ENCODE results near the gene LPGAT1.
"Not testable (repeated sequence)": the region's sequence is repeated elsewhere in the genome, so short reads cannot be mapped to it uniquely, and the experiment has no call there.

Gene LPGAT1

DNA sequence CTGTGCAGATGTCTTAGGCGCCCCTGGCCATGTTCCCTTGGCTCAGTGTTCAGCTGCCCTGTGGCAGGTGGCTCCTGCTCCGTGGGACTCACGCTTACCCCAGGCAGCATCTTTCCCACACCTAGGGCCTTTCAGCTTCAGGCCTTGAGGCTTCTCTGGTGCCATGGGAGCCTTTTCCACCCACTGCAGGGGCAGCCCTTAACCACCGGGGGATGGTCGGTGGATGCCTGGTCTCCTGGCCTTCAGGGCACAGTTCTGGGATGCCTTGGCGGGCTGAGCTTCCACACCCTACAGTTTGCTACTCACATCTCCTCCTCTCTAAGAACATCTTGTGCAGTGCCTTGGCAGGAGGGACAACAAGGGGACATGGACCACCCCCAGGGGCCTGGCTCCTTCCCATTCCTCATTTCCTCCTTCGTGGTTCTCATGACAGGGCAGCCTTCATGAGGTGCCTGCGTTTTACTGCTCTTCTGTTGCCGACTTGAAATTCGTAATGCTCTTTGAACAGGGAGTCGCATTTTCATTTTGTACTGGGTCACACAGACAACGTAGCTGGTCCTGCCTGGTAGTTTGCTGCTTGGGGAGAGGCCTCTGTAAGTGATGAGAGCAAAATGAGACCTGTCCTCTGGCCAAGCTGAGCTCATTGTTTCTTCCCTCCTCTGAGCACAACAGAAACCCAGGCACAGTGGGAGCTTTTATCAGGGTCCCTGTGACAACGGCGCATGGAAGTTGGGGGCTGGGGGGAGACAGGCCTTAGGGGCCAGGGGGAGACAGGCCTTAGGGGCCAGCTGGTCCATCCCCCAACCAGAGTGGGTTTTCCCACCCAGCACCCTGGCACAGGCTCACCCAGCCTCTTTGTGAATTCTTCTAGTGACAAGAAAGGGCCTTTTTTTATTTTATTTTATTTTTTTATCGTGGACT is 93.2 kb downstream of the LPGAT1 start:
- DNase-seq (ENCODE audit: extremely low spot score, insufficient read length, low read depth) = no peak
- FAIRE-seq = no peak

DNA sequence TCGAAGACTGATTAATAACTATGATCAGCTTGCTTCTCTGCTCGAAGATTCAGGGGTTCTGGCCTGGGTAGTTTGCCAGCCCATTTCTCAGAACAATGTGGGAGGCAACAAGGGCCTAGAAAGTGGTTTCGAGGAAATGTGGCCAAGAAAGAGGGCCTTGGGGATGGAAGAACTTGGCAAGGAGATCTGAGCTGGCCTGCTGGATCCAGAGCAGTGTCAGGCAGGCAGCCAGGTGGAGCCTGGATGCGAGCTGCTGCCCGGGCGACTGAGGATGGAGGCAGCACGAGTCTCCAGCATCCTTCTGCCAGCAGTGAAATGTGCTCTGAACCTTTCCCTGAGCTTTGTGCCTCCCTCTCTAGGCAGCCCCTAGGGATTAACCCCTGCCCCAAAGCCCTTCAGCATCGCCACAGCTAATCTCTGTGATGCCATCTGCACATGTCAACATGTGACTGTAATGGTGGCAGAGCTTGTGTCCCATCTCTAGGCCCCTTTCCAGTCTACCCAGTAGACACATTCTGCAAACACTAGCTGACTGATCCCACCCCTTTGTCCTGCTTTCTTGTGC is 94.1 kb downstream of the LPGAT1 start:
- DNase-seq (ENCODE audit: extremely low spot score, insufficient read length, low read depth) = no peak

DNA sequence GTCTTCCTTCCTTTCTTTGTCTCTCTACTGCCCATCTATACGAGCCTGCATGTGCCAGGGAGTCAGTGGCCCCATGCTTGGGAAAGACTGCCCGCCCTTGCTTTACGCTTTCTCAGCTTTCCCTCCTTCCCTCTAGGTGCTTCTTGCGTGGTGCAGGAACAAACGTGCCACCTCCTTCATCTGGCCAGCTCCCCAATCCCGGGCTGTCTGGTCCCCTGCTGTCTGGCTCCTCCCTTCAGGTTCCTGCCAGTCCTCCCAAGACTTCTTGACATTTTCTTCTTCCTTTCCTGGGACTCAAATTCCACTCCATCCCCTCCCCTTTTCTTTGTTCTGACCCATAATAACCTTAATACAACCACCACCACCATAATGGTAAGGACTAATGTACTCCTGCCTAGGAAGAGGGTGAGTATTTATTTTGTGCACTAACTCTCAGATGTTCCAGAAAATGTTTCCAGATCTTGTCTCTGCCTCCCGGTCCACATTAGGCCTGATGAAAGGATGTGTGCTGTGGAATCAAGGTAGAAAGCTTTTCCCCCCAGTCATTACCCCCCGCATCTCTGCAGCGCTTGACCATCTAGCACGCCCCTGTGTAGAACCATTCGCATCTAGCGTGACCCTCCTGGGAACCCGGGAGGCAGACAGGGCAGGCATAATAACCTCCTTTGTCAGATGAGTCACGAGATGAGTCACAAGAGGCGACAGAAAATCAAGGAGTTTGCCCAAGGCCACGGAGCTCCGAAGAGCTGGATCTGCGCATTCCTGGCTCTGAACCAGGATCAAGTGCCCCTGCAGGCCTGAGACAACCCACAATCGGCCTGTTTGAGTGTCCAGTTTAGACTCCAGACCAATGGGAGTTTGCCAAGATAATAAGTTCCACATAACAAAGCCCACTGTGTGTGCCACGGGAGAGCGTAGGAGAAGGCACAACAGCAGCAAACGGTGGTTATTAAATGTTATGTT is 95.1 kb downstream of the LPGAT1 start:
- FAIRE-seq (no peak), DNase-seq (ENCODE audit: extremely low spot score, insufficient read length, low read depth) (no peak)

More for the DNA sequence above, 94.1 kb downstream of the LPGAT1 start:
- FAIRE-seq = no peak

DNA sequence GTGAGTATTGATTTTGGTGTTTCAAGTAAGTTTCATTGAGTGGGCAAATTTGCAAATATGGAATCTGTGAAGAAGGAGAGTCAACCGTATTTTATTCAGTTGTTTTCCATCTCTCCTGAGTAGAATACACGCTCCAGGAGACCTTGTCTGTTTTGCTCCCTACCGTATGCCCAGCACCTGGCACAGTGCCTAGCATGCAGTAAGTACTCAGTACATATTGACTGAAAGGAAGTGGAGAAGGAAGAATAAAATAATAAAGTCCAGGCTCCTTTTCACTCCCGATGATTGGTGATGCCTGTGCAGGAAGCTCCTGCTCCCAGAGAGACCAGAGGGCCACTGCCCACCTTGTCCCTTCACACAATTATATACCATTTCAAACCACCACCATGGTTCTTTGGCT is 95.8 kb downstream of the LPGAT1 start:
- DNase-seq (ENCODE audit: extremely low spot score, insufficient read length, low read depth) = no peak
- FAIRE-seq = no peak

DNA sequence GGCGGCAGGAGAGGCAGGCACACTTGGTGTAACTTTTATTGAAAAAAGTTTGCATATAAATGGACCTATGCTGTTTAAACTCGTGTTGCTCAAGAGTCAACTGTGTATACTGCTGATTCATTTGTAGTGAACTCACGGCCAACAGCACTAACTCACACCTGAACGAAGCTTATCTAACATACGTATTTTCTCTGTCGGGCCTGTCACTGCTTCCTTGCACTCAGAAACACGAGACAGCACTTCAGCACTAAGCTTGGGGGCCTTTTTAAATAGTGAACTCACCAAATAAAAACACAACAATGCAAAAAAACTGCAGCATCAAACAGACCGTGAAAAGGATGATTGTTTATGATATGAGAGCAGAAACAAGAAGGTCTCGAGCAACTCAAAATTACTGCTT is 96.2 kb downstream of the LPGAT1 start:
- FAIRE-seq (no peak), DNase-seq (ENCODE audit: extremely low spot score, insufficient read length, low read depth) (no peak)

DNA sequence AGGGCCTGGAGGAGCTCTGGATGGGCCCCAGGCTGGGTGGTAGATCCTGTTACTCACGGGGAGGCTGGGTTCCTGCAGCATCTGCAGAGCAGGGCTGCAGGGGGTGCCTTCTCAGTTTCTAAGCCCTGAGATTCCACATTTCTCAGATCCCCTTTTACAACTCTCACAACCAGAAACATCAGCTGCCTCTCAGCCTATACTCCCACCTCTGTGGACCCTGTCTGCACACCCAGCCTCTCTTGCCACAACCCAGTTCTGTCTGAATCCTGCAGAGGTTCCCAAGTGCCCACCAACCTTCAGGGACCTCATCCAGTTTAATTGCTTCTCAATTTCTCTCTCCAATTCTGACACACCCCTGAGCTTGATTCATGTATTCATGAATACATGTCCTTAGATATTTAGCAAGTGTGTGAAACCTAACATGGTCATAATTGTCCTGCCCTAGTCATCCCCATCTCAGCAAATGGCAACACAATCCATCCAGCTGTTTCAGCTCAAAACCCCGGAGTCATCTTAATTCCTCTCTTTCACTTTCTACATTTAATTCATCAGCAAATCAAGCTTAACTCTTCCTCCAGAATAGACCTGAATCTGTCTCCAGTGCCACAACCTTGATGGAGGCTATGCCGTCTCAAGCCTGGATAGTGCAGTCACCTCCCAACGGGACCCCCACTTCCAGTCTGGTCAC is 98.1 kb downstream of the LPGAT1 start:
- DNase-seq (ENCODE audit: extremely low spot score, insufficient read length, low read depth) = no peak
- FAIRE-seq = no peak

DNA sequence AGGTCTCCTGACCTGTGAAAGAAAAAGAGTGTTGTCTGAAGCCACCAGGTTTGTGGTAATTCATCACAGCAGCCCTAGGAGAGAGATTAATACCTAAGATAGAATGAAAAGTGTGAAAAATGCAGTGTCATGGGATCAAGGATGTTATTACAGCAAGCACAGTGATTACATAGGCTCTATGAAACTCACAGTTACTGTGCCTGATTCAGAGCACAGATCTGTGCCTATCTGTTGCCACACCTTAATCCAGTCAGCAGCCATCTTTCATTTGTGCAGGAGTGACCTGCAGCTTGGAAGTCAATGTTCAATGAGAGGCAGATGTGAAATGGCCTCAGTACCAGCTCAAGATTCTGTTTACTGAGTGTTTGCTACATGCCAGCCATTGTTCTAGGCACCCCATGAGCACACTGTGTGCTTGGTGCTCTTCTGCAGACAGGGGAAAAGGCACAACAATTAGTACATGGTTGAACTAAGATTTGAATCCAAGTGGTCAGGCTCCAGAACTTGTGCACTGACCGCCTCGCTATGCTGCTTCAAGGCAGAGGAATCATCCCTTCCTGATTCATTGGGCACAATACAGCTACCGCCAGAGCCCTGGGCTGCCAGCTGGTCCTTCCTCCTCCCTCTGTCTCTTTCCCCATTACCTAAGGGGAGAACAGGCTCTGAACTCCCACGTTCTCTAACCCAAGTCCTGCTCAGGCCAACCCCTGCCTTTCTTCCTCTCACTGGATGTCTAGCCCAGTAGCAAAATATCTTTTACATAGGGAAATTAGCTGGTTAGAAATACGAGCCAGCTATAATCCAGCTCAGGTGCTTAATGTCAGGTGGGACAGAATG is 98.9 kb downstream of the LPGAT1 start:
- no peak for DNase-seq (ENCODE audit: extremely low spot score, insufficient read length, low read depth)
- no peak for FAIRE-seq

DNA sequence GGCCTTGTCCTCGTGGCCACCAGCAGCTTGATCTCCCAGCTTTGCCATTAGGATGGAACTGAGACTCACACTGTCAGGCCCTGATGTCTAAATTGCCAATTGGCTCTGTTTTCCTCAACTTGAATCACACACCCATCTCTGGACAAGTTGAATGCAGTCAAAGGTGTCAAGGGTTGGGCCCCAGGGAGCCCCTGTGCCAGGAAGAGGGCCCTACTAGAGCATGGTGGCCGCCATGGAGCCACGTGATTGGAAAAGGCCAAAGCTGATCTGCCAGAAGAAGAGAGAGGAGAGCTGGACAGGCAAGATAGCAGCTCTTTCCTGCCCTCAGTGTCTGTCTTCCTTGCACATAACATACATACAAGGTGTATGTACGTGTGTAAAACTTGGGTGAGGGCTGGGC is 100.2 kb downstream of the LPGAT1 start:
- no peak for DNase-seq (ENCODE audit: extremely low spot score, insufficient read length, low read depth)
- FAIRE-seq = no peak

DNA sequence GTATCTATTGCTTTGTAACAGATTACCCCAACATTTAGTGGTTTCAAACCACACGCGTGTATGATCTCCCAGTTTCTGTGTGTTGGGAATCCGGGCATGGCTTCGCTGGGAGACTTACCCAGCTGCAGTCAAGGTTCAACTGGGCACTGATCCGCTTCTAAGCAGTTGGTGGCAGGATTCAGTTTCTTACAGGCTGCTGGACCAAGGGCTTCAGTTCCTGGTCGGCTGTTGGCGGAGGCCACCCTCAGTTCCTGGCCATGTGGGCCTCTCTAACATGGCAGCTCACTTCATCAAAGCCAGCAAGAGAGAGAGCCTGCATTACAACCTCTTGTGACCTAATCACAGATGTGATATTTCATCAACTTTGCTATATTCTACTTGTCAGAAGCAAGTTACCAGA is 101.3 kb downstream of the LPGAT1 start:
- DNase-seq (ENCODE audit: extremely low spot score, insufficient read length, low read depth) = no peak
- no peak for FAIRE-seq

DNA sequence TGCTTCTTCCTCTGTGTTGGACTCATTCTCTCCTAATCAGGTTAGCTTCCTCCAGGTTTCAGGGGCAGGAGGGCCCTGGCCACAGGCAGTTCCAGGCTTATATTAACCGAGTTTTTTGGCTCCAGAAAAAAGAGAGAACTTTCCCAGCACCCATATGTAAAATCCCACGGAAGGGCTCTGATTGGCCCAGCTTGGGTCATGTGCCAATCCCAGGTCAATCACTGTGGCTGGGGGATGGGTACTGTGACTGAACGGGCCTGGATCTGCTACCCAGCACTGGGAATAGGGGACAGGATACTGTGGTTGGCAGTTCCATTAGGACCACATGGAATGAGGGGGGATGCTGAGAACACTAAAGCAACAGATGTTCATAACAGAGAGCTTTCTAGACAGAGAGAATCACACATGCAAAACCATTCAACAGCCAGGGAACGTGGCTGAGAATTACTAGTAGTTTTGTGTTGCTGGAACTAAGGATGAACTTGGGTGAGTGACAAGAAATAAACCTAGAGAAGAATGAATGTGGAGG is 104.0 kb downstream of the LPGAT1 start:
- no peak for FAIRE-seq
- no peak for DNase-seq (ENCODE audit: extremely low spot score, insufficient read length, low read depth)

DNA sequence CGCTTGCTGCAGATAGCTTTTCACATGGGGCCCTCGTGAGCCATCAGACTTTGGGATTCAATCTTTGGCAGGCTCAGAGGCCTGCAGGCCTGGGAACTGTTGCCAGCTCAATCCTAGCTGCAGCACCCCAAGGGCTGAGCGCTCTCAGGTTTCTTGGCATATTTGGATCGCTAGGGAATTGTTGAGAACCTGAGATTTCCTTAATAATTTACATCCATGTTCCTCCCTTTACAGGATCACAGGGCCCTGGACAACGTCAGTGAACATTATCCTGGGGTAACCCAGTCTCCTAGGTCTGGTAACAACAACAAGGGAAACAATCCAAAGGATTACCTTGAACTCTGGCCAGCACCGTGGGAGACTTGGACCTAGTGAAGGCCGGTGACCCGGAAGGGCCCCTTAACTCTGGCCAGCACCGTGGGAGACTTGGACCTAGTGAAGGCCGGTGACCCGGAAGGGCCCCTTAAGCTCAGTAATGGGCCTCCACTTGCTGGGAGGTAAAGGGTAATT is 105.8 kb downstream of the LPGAT1 start:
- no peak for FAIRE-seq

DNA sequence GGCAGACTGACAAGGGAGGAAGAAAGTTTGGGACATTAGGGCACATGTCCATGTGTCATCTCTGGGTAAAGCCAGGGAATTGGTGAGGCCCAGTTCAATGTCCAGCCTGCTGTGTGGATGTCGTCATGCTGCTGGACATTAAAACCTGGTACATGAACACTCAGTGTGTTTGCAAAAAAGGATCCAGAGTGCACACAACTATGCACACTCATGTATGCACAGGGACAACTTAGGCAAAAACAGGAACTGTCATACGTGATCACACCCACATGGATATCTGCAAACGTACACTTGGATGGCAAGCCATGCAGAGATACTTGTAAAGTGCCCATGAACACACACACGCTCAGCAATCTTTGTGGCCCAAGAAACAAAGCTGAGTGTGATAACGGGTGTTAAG is 107.3 kb downstream of the LPGAT1 start:
- FAIRE-seq = no peak
- DNase-seq (ENCODE audit: extremely low spot score, insufficient read length, low read depth) = no peak

More for the DNA sequence above, 105.8 kb downstream of the LPGAT1 start:
- no peak for DNase-seq (ENCODE audit: extremely low spot score, insufficient read length, low read depth)

DNA sequence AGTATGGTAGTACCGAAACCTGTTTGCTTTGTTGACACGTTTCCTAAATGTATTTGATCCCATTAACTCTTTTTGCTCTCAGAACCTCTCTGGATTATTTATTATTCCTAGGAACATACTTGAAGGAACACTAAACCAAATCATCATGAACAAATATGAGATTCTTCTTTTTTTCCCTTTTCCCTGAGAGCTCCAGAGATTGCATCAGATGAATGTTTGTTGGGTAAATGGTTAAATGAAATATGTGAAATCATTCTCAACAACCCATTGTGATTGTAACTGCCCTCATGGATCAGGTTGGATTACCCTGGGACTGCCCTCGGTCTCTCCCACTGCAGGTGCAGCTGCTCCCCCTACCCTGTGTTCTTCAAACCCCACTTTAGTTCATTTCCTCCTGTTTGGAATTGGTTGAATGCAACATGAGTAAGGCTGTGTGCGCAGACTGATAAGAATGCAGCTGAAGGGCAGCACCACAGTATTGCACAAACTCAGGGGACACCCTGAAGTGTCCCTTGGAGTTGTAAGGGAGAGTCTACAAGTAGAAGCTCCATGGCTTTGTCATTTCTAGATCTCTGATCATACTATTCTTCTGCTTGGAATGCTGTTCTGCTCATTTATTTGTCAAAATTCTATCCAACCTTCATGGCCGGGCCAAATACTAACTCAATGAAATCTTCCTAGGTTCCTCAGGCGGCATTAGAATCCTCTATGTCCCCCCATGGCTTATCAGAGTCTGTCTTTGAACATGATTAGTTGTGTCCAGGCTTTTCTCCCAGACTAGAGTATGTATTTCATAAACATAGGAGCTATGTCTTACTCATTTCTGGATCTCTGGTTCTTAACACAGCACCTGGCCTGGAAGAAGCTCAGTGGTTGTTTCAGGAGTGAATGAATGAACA is 108.0 kb downstream of the LPGAT1 start:
- FAIRE-seq (no peak), DNase-seq (ENCODE audit: extremely low spot score, insufficient read length, low read depth) (no peak)

DNA sequence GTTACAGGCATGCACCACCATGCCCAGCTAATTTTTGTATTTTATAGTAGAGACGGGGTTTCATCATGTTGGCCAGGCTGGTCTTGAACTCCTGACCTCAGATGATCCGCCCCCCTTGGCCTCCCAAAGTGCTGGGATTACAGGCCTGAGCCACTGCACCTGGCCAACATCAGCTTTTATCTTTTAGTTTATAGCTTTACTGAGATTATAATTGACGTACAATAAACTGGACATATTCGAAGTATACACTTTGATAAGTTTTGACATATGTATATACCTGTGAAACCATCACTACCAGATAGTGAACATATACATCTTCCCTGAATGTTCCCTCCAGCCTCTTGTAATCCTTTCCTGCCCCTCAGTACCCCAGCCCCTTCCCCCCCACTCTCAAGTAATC is 114.0 kb downstream of the LPGAT1 start:
- FAIRE-seq; DNase-seq (ENCODE audit: extremely low spot score, insufficient read length, low read depth): not testable (repeated sequence)

DNA sequence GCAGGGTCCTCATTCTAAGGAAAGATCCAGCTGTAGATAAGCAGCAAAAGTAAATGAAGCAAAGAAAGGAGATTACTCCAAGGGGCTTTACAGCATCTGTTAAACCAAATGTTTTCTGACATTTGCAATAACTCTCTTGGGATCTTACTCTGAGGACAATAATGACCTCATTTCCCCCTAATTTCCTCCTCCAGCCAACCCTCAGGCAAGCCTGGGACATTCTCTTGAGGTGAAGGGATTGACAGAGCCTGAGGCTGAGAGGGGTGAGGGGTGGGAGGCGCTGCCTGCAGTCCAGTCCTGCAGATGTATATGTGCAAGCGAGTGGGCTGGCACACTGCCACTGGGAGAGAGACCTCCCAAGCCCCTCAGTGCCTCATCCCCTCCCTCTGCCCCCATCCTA is 114.6 kb downstream of the LPGAT1 start:
- no peak for DNase-seq (ENCODE audit: extremely low spot score, insufficient read length, low read depth)
- no peak for FAIRE-seq

DNA sequence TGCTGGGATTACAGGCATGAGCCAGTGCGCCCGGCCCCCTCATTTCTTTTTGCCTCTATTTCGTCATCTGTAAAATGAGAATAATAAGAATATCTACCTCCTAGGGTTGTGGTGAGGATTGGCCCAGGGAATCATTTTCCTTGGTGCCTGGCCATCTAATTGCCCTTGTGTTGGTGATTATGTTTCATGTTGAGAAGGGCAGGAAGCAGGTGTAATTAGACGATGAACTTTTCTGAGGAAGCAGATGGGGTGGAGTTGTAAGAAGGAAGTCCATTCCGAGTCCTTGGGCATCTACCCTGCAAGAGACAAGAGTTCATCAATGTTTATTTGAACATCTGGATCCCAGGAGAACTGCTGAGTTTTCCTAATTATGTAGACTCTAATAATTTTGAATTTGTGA is 116.4 kb downstream of the LPGAT1 start:
- no peak for DNase-seq (ENCODE audit: extremely low spot score, insufficient read length, low read depth)
- FAIRE-seq = no peak

DNA sequence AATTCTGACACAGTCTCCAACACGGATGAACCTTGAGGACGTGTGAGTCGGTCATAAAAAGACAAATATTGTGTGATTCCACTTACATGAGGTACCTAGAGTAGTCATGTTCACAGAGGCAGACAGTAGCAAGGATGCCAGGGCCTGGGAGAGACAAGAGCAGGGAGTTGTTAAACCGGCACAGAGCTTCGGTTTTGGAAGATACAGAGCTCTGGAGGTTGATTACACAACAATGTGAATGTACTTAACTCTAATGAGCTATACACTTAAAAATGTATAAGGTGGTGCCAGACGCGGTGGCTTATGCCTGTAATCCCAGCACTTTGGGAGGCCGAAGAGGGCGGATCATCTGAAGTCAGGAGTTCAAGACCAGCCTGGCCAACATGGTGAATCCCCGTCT is 117.3 kb downstream of the LPGAT1 start:
- FAIRE-seq (no peak), DNase-seq (ENCODE audit: extremely low spot score, insufficient read length, low read depth) (no peak)

DNA sequence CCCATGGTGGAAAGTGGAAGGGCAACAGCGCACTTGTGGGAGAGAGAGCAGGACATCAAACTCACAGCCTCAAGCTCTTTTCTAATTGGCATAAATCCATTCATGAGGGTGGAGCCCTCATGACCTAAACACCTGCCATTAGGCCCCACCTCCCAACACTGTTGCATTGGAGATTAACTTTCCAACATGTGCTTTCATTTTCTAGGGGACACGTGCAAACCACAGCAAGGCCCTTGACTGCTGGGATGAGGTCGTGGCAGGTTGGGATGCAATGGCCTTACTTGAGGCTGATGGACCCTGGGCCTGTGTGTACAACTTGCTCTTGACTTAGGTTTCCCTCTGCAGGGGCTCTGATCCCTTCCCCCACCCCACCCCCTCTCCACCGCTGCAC is 119.3 kb downstream of the LPGAT1 start:
- no peak for DNase-seq (ENCODE audit: extremely low spot score, insufficient read length, low read depth)
- FAIRE-seq = no peak

All from GM18507 (cell line).